Heart left ventricle (tissue), 16 donors: ENCODE data around the gene PRICKLE3. TPM values are rescaled to one million over a fixed set of nuclear protein-coding genes. Genes with fewer than 3 reads are reported as not detected.

Source experiments
- ATAC-seq, 4 donors: fragments of 200-7000 bp; cut with Tn5 transposase; one replicate each; pipeline ENCODE4 v1.9.1; 2020 to 2022; ENCODE audit warnings: moderate library complexity in 4 of 4, mild to moderate bottlenecking in 3 of 4, moderate number of reproducible peaks in 1 of 4
- DNase-seq, 5 donors: peaks; one replicate each; pipeline ENCODE4 v3.0.0-alpha.2; 2020
- H3K27ac ChIP-seq, 12 donors: fragments of 200-600 bp; sonication (generic) in 4 of 12; one replicate each; pipeline versions ENCODE4 v1.5.0 to v1.8.0; 2016 to 2022; ENCODE audit warnings: mild to moderate bottlenecking in 2 of 12
- H3K27me3 ChIP-seq, 9 donors: fragments of 200-600 bp; sonication (generic) in 2 of 9; one replicate each; pipeline versions ENCODE4 v1.5.1 to v1.8.0; 2016 to 2022; ENCODE audit warnings: mild to moderate bottlenecking in 3 of 9
- H3K36me3 ChIP-seq, 9 donors: fragments of 200-600 bp; sonication (generic) in 2 of 9; one replicate each; pipeline versions ENCODE4 v1.5.0 to v1.8.0; 2018 to 2022; ENCODE audit warnings: mild to moderate bottlenecking in 2 of 9
- H3K4me1 ChIP-seq, 12 donors: fragments of 200-600 bp; sonication (generic) in 4 of 12; one replicate each; pipeline versions ENCODE4 v1.5.0 to v1.8.0; 2016 to 2022; ENCODE audit warnings: mild to moderate bottlenecking in 3 of 12
- H3K4me3 ChIP-seq, 12 donors: fragments of 200-600 bp; sonication (generic) in 4 of 12; one replicate each; pipeline versions ENCODE4 v1.5.0 to v1.8.0; 2017 to 2022; ENCODE audit warnings: mild to moderate bottlenecking in 9 of 12, moderate library complexity in 4 of 12
- H3K9me3 ChIP-seq, 12 donors: fragments of 200-600 bp; sonication (generic) in 4 of 12; one replicate each; pipeline versions ENCODE4 v1.5.0 to v1.8.0; 2016 to 2022; ENCODE audit warnings: mild to moderate bottlenecking in 1 of 12
- POLR2A ChIP-seq, 2 donors: fragments of 450-650 bp; IDR thresholded peaks; one replicate each; pipeline ENCODE4 v1.6.1; 2017; ENCODE audit warnings: antibody characterized with exemption in 2 of 2, mild to moderate bottlenecking in 2 of 2, moderate library complexity in 2 of 2
- WGBS, 4 donors: extraction: QIAGEN DNeasy Blood & Tissue Kit in 2 of 4; methylation state at CpG; one replicate each; pipeline versions ENCODE4 v1.1.5 to v1.1.7; 2013 to 2018; 5-methylcytosine and 5-hydroxymethylcytosine counted together
- intact Hi-C, 10 donors: fragments of 100-400 bp; cut with DNase I; formaldehyde crosslinking; loops; one replicate each; pipeline versions ENCODE4 v1.11.1 to v1.14.2; 2022
- polyA plus RNA-seq, 2 donors: library from polyadenylated mRNA; stranded (reverse); fragments of 200-250 nt; gene quantifications; one replicate each; pipeline ENCODE4 v1.2.3, GENCODE V29; 2013
- total RNA-seq, 9 donors: library from RNA; depleted of rRNA in 2 of 9; stranded (reverse); fragments of >200 nt in 2 of 9; fragmentation: NEBNext Ultra II Directional in 3 of 9; extraction: Animal tissue kit (Norgen Biotek cat#: 25700) in 3 of 9; gene quantifications; one replicate each; pipeline versions ENCODE4 v1.1.0 to v1.2.4, GENCODE V29; 2016 to 2023
- TF ChIP-seq, protein P1 (sequence below), 12 donors: fragments of 200-600 bp; sonication (generic) in 4 of 12; IDR thresholded peaks; one replicate each; pipeline versions ENCODE4 v1.5.0 to v1.8.0; 2018 to 2022; ENCODE audit warnings: antibody characterized with exemption in 12 of 12, mild to moderate bottlenecking in 5 of 12
- donor health status: ischemic (EF 13 %, LVEDD 7.1; RV severe dilation, severe dysfunction).
- donor health status: healthy with polysubstance abuse.
- donor health status: DM: no; HTN: yes; CAD: no.
- donor health status: DM: no; HTN: no; CAD: no.
- donor health status: ischemic (EF 25% LVEDD 6.9; RV normal size, moderate dysfunction).
- donor health status: ischemic (EF 25% LVEDD 5.7; RV mildly dilated, moderate dysfunction).
- donor health status: healthy.
- donor health status: DM: yes; HTN: yes; CAD: no.
- donor health status: ischemic (EF 35%, LVEDD 5.7; RV mildly dilated, moderate dysfunction).
- donor health status: nonischemic (EF 11% LVEDD 7.7; RV severe dilation, severe dysfunction).
- donor health status: DM: yes; HTN: yes; CAD: no.
- donor health status: PGD.
- donor health status: ischemic (EF 29% LVEDD 5.4; RV normal size, mild dysfunction).
- donor health status: nonischemic (EF 23%, LVEDD 6.1; RV moderate dilation, normal function).

The PRICKLE3 gene
- total and polyA plus RNA-seq, 11 donors: 6.5 to 13.2 (median 9.3) TPM

DNA sequence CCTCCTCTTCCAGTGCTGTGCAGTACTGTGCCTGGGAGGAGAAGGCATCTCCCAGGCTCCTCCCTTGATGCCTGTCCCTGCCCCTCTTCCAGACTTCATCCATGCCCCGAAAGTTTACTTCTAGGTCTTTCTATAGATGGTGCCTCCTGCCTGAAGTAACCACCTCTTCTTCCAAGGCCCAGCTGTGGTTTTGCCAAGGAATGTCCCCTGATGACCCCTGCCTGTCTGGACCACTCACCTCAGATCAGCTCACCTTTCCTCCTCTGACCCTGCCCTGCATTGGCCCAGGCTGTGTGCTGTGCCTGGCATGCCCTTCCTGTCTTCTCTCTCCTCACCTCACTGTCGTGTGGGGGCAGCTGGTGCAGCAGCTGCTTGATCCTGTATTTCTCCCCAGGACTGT is 6.8 kb downstream of the PRICKLE3 start:
- 79 to 93% (median 84%) methylated on average over 1 to 2 of the region's 2 CpGs for WGBS, 4 donors
- Histone ChIP-seq H3K9me3 (no peaks in the 10 kb centered on the region), H3K4me3 (no peak overlapping the region), H3K4me1 (peaks cover 0 to 14% (median 0%) of the 10 kb centered on the region in 12 donors), H3K27ac (no peak overlapping the region), H3K27me3 (no peaks in the 10 kb centered on the region), H3K36me3 (peaks cover 0 to 41% (median 17%) of the 10 kb centered on the region in 9 donors)
- intact Hi-C loops: no loop called here
- TF ChIP-seq, protein P1, sequence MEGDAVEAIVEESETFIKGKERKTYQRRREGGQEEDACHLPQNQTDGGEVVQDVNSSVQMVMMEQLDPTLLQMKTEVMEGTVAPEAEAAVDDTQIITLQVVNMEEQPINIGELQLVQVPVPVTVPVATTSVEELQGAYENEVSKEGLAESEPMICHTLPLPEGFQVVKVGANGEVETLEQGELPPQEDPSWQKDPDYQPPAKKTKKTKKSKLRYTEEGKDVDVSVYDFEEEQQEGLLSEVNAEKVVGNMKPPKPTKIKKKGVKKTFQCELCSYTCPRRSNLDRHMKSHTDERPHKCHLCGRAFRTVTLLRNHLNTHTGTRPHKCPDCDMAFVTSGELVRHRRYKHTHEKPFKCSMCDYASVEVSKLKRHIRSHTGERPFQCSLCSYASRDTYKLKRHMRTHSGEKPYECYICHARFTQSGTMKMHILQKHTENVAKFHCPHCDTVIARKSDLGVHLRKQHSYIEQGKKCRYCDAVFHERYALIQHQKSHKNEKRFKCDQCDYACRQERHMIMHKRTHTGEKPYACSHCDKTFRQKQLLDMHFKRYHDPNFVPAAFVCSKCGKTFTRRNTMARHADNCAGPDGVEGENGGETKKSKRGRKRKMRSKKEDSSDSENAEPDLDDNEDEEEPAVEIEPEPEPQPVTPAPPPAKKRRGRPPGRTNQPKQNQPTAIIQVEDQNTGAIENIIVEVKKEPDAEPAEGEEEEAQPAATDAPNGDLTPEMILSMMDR (IDR thresholded peaks at IDR 0.05): no peak
- no peak for TF ChIP-seq POLR2A (IDR thresholded peaks at IDR 0.05)
- DNase-seq (no peak), ATAC-seq (no peak)

DNA sequence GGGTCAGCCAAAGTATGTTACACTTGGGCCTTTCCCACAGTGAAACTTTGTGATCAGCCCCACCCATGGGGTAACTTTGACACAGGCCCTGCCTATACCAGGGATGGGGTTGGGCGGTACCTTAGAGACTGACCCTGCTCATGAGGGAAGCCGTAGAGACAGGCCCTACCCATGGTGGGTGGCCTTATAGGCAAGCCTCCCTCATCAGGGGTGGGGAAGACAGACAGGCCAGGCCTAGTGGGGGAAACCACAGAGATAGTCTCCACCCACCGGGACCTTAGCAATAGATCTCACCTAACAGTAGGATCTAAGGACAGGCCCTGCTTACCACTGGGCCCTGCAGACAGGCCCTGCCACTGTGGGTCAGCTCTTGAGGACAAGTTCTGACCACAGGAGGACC is 7.6 kb downstream of the PRICKLE3 start:
- H3K9me3 ChIP-seq: no peaks in the 10 kb centered on the region
- peaks cover 0 to 14% (median 0%) of the 10 kb centered on the region in 12 donors for H3K4me1 ChIP-seq
- peaks cover 0 to 43% (median 17%) of the 10 kb centered on the region in 9 donors for H3K36me3 ChIP-seq
- H3K27me3 ChIP-seq: no peaks in the 10 kb centered on the region
- DNase-seq: no peak
- peak in 2 of 4 donors; percentile 6 to 7 for ATAC-seq
- no peak overlapping the region for H3K4me3 ChIP-seq
- WGBS, 4 donors: 73 to 100% (median 96%) methylated on average over 1 to 3 of the region's 3 CpGs
- TF ChIP-seq POLR2A (IDR thresholded peaks at IDR 0.05): no peak
- TF ChIP-seq, protein P1 (IDR thresholded peaks at IDR 0.05): no peak
- no peak overlapping the region for H3K27ac ChIP-seq
- intact Hi-C loops: no loop called here

DNA sequence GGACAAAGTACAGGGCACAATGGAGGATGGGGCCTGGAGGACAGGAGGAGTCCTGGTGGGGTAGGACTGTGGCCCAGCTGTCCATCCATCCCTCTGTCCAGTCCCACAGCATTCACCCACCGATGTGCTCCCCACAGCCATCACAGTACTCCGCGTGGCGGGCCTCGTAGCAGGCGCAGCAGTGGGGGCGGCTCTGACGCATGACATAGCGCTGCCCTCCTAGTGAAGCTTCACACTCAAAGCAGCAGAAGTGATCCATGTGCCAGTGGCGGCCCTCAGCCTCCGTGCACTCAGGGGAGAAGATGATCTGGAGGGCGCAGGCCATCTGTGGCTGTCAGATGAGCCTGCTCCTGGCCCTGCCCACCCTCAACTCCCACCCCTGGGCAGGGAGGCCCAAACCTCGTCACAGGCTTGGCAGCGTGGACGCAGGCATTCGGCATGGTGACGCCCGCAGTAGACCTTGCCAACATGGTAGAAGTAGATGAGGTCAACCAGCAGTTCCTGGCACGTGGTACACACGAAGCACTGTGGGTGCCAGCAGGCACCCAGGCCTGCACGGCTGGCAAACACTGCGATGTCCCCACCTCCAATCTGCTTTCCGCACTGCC is 8.2 kb downstream of the PRICKLE3 start:
- H3K27ac ChIP-seq: peak overlapping the region in 1 of 12 donors; percentile 37
- DNase-seq: peak in 1 of 5 donors; percentile 64

DNA sequence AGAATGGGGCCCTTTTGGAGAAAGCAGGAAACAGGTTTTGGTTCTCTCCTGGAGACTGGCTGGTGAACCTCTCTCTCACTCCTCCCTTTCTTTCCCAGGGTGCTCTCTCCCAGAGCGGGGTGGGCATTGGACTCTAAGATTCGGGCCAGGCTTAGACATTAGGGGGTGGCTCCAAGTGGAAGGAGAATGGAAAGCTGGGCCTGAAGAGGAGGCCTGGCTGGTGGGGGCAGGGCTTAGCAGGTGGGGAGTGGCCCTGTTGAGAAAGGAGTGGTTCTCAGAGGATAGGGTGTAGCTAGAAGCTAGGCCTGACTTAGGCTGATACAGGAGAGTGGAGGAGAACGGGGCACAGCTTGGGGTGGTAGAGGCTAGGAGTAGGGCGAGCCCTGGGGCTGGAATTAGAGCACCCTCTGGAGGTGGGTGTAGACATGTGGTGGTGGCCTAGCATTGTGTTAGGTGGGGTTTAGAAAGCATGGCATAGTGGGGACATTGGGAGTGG is 8.8 kb downstream of the PRICKLE3 start:
- H3K9me3 ChIP-seq: no peaks in the 10 kb centered on the region
- no peak for DNase-seq
- H3K27ac ChIP-seq: peak overlapping the region in 7 of 12 donors; percentile 13 to 70 (median 42)
- no peak for TF ChIP-seq POLR2A (IDR thresholded peaks at IDR 0.05)
- TF ChIP-seq, protein P1 (IDR thresholded peaks at IDR 0.05): peak in 1 of 12 donors; percentile 9
- H3K36me3 ChIP-seq: peaks cover 0 to 35% (median 17%) of the 10 kb centered on the region in 9 donors
- ATAC-seq: peak in 3 of 4 donors; percentile 31 to 52 (median 39)
- no peak overlapping the region for H3K4me3 ChIP-seq
- intact Hi-C loops: no loop called here
- no peaks in the 10 kb centered on the region for H3K27me3 ChIP-seq
- 74 to 84% (median 79%) methylated on average over 4 of the region's 4 CpGs for WGBS, 4 donors
- H3K4me1 ChIP-seq: peaks cover 0 to 14% (median 0%) of the 10 kb centered on the region in 12 donors

More for the DNA sequence above, 8.2 kb downstream of the PRICKLE3 start:
- H3K27me3 ChIP-seq: no peaks in the 10 kb centered on the region
- intact Hi-C loops: no loop called here
- no peaks in the 10 kb centered on the region for H3K9me3 ChIP-seq
- WGBS, 4 donors: 80 to 90% (median 89%) methylated on average over 14 to 23 of the region's 23 CpGs
- TF ChIP-seq, protein P1 (IDR thresholded peaks at IDR 0.05): no peak
- no peak for TF ChIP-seq POLR2A (IDR thresholded peaks at IDR 0.05)
- H3K36me3 ChIP-seq: peaks cover 0 to 37% (median 17%) of the 10 kb centered on the region in 9 donors
- peak in 3 of 4 donors; percentile 28 to 45 (median 33) for ATAC-seq
- peaks cover 0 to 14% (median 0%) of the 10 kb centered on the region in 12 donors for H3K4me1 ChIP-seq
- H3K4me3 ChIP-seq: no peak overlapping the region
